T-cell (primary cell): Measurements from ENCODE around the gene INS. TPM values are rescaled to one million over a fixed set of nuclear protein-coding genes. Genes with fewer than 3 reads are reported as not detected.

ENCODE experiments used
- ATAC-seq, 4 experiments: fragments of 200-7000 bp in 3 of 4; fragments of 150-1000 bp in 1 of 4; cut with Tn5 transposase; replicated peaks in 1 of 4; 1 replicate in 3 of 4; 2 replicates in 1 of 4; pipeline ENCODE4 v1.10.0; 2021; ENCODE audit warnings: moderate library complexity in 3 of 4, mild to moderate bottlenecking in 2 of 4, moderate number of reproducible peaks in 1 of 4
- CTCF ChIA-PET, 2 donors: fragments of 300-600 bp; sonication (Branson Sonifier 250); formaldehyde crosslinking; loops; one replicate each; lab custom pipeline; 2022; ENCODE audit warnings: antibody characterized with exemption in 2 of 2; lab: Charles Lee
- POLR2A ChIA-PET, 2 donors: fragments of 300-600 bp; sonication (Branson Sonifier 250); formaldehyde crosslinking; loops; one replicate each; lab custom pipeline; 2022; ENCODE audit warnings: antibody characterized with exemption in 2 of 2; lab: Charles Lee
- DNase-seq, 35 experiments: peaks; one replicate each; pipeline versions ENCODE4 v3.0.0 to v3.0.0-alpha.2; 2013 to 2023
- H3K27ac ChIP-seq: one replicate; pipeline ENCODE4 v1.5.1; 2013; ENCODE audit warnings: low read length
- H3K27me3 ChIP-seq, 2 experiments: replicated peaks in 1 of 2; 1 replicate in 1 of 2; 2 replicates in 1 of 2; pipeline versions ENCODE4 v1.6.1 to v1.7.0; 2013; ENCODE audit warnings: low read length in 1 of 2, mixed read lengths in 1 of 2; ENCODE audit not compliant: control insufficient read depth in 2 of 2, insufficient read depth in 2 of 2; ENCODE audit errors: extremely low read depth in 1 of 2
- H3K36me3 ChIP-seq, 2 donors: 1 replicate in 1 of 2; 2 replicates in 1 of 2; pipeline versions ENCODE4 v1.6.1 to v1.7.0; 2013; ENCODE audit warnings: low read length in 1 of 2; ENCODE audit not compliant: control insufficient read depth in 2 of 2, insufficient read depth in 1 of 2; ENCODE audit errors: extremely low read depth in 1 of 2
- H3K4me1 ChIP-seq, 2 experiments: 1 replicate in 1 of 2; 2 replicates in 1 of 2; pipeline versions ENCODE4 v1.6.1 to v1.7.0; 2013; ENCODE audit warnings: low read length in 2 of 2, mixed read lengths in 1 of 2; ENCODE audit not compliant: insufficient read depth in 2 of 2, control insufficient read depth in 1 of 2; ENCODE audit errors: extremely low read depth in 1 of 2
- H3K4me3 ChIP-seq, 2 donors: 1 replicate in 1 of 2; 2 replicates in 1 of 2; pipeline versions ENCODE4 v1.5.1 to v1.7.0; 2013; ENCODE audit warnings: mild to moderate bottlenecking in 2 of 2, low read length in 1 of 2, moderate library complexity in 1 of 2; ENCODE audit not compliant: control insufficient read depth in 1 of 2; ENCODE audit errors: extremely low read depth in 1 of 2
- H3K9me3 ChIP-seq: 2 replicates; pipeline ENCODE4 v1.7.0; 2013
- H3K27ac Mint-ChIP-seq, 2 donors: one replicate each; pipeline ENCODE4 v1.8.0; 2020 to 2021; ENCODE audit warnings: mild to moderate bottlenecking in 2 of 2, mixed read lengths in 2 of 2
- H3K27me3 Mint-ChIP-seq, 2 donors: one replicate each; pipeline ENCODE4 v1.8.0; 2021 to 2022; ENCODE audit warnings: mixed read lengths in 2 of 2
- H3K36me3 Mint-ChIP-seq: one replicate; pipeline ENCODE4 v1.8.0; 2021; ENCODE audit warnings: mixed read lengths
- H3K4me1 Mint-ChIP-seq, 3 donors: one replicate each; pipeline ENCODE4 v1.8.0; 2020 to 2022; ENCODE audit warnings: mixed read lengths in 3 of 3, mild to moderate bottlenecking in 1 of 3
- H3K4me3 Mint-ChIP-seq, 3 donors: one replicate each; pipeline ENCODE4 v1.8.0; 2020 to 2022; ENCODE audit warnings: mild to moderate bottlenecking in 3 of 3, mixed read lengths in 3 of 3, moderate library complexity in 3 of 3
- H3K9me3 Mint-ChIP-seq, 3 donors: one replicate each; pipeline ENCODE4 v1.8.0; 2020 to 2022; ENCODE audit warnings: mixed read lengths in 3 of 3
- WGBS: methylation state at CpG from one replicate; pipeline ENCODE4 v1.1.5; 2013; ENCODE audit warnings: missing lambda C conversion rate; ENCODE audit not compliant: insufficient coverage; 5-methylcytosine and 5-hydroxymethylcytosine counted together
- total RNA-seq, 35 experiments: library from RNA in 6 of 35; stranded (reverse) in 6 of 35; fragments of 120-200 nt in 1 of 35; gene quantifications; one replicate each; pipeline versions ENCODE4 v1.2.1 to v1.2.4 and lab custom pipeline; 2013 to 2026

The INS gene
- total RNA-seq, 5 donors from 2014 or later (not counting 1 experiment from before 2014, with no cell fraction given), result 0.53 to 0.82 TPM; not detected in 3

DNA sequence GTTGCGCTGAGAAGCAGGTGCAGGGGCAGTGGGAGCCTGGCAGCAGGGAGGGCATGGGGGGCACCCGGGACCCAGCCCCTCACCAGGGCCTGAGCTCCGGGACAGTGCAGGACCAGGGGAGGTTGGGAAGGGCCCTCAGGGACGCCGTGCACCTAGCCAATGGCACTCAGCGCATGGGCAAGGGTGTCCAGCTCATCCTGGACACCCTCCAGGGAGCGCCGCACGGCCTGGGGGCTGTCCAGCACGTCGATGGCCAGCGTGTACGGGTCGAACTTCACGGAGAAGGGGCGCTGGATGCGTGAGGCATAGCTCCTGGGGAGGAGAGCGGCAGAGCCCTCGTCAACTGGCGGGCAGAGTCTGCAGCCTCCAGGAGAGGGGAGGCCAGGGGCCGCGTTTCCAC, 3.1 kb upstream of the INS start:
- 84% methylated on average over 20 of the region's 22 CpGs for WGBS
- H3K36me3 ChIP-seq, result no peaks in the 10 kb centered on the region
- no peaks in the 10 kb centered on the region for H3K36me3 Mint-ChIP-seq
- no peaks in the 10 kb centered on the region for H3K4me1 Mint-ChIP-seq
- H3K27me3 ChIP-seq, result peaks cover 0 to 65% of the 10 kb centered on the region in 2 experiments
- H3K9me3 Mint-ChIP-seq, result no peaks in the 10 kb centered on the region
- CTCF ChIA-PET, result no interaction called here
- no peak for DNase-seq
- ATAC-seq, result no peak
- no peak overlapping the region for H3K27ac ChIP-seq
- H3K4me1 ChIP-seq, result peaks cover 0 to 3% of the 10 kb centered on the region in 2 experiments
- peaks cover 0 to 4% of the 10 kb centered on the region in 2 donors for H3K27me3 Mint-ChIP-seq
- no peaks in the 10 kb centered on the region for H3K9me3 ChIP-seq
- POLR2A ChIA-PET, result no interaction called here
- no peak overlapping the region for H3K4me3 ChIP-seq
- no peak overlapping the region for H3K4me3 Mint-ChIP-seq
- no peak overlapping the region for H3K27ac Mint-ChIP-seq

- CTCF ChIA-PET, result no interaction called here
- no peak overlapping the region for H3K4me3 Mint-ChIP-seq
- POLR2A ChIA-PET, result no interaction called here
- ATAC-seq (no peak), DNase-seq (no peak)
- H3K27me3 Mint-ChIP-seq, result peaks cover 0 to 4% of the 10 kb centered on the region in 2 donors
- no peaks in the 10 kb centered on the region for H3K36me3 Mint-ChIP-seq
- no peak overlapping the region for H3K4me3 ChIP-seq
- WGBS, result 68% methylated on average over 10 of the region's 12 CpGs
- H3K9me3 ChIP-seq, result no peaks in the 10 kb centered on the region
- H3K27ac Mint-ChIP-seq, result no peak overlapping the region
- no peaks in the 10 kb centered on the region for H3K36me3 ChIP-seq
- no peaks in the 10 kb centered on the region for H3K4me1 Mint-ChIP-seq
- H3K9me3 Mint-ChIP-seq, result no peaks in the 10 kb centered on the region
- peaks cover 0 to 65% of the 10 kb centered on the region in 2 experiments for H3K27me3 ChIP-seq
- H3K27ac ChIP-seq, result no peak overlapping the region
- H3K4me1 ChIP-seq, result peaks cover 0 to 3% of the 10 kb centered on the region in 2 experiments
These were observed 2.5 kb upstream of the INS start for GRCh38 chr11:2163428-2163978.

- H3K27me3 ChIP-seq, result peaks cover 0 to 59% of the 10 kb centered on the region in 2 experiments
- Mint-ChIP-seq H3K27ac (no peak overlapping the region), H3K36me3 (no peaks in the 10 kb centered on the region), H3K4me3 (no peak overlapping the region), H3K4me1 (no peaks in the 10 kb centered on the region), H3K9me3 (no peaks in the 10 kb centered on the region), H3K27me3 (peaks cover 0 to 8% of the 10 kb centered on the region in 2 donors)
- no peak for DNase-seq
- no peak overlapping the region for H3K4me3 ChIP-seq
- ChIA-PET CTCF (no interaction called here), POLR2A (no interaction called here)
- H3K27ac ChIP-seq, result no peak overlapping the region
- no peaks in the 10 kb centered on the region for H3K9me3 ChIP-seq
- H3K4me1 ChIP-seq, result peaks cover 0 to 4% of the 10 kb centered on the region in 2 experiments
- no peak for ATAC-seq
- WGBS, result 79% methylated on average over 35 of the region's 36 CpGs
- H3K36me3 ChIP-seq, result no peaks in the 10 kb centered on the region
These were observed 1.2 kb downstream of the INS start for GRCh38 chr11:2159536-2160413.

DNA sequence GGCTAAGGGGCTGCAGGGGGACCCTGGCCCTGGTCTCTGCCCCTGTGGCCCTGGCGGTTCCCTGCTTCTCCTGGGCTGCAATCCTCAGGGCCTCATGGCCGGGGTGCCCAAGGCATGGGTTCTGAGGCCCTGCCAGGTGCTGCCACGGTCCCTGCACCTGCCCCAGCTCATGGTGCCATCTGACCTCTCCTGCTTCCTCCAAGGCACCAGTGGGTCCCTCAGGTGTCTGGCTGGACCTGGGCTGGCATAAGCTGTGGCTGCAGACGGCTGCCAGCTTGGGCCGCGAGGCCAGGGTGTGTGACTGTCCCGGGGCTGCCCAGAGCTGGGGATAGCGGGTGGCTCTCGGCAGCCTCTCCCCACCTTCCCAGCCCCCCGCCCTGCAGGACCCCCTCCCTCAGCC, 2.0 kb downstream of the INS start:
- Histone ChIP-seq H3K4me3 (no peak overlapping the region), H3K4me1 (peaks cover 0 to 4% of the 10 kb centered on the region in 2 experiments), H3K36me3 (no peaks in the 10 kb centered on the region), H3K27ac (no peak overlapping the region), H3K27me3 (peaks cover 0 to 56% of the 10 kb centered on the region in 2 experiments), H3K9me3 (no peaks in the 10 kb centered on the region)
- ChIA-PET POLR2A (no interaction called here), CTCF (interaction anchor here in 1 of 2 donors (0.5 kb wide), 1 partner anchor 120 kb away, joined by 6 read pairs; no protein-coding TSS in a partner anchor)
- Mint-ChIP-seq H3K4me1 (no peaks in the 10 kb centered on the region), H3K36me3 (no peaks in the 10 kb centered on the region), H3K4me3 (no peak overlapping the region), H3K27ac (no peak overlapping the region), H3K27me3 (peaks cover 0 to 8% of the 10 kb centered on the region in 2 donors), H3K9me3 (no peaks in the 10 kb centered on the region)
- WGBS, result 67% methylated on average over 3 of the region's 10 CpGs
- ATAC-seq (no peak), DNase-seq (no peak)

GRCh38 chr11:2158296-2158737, 2.7 kb downstream of the INS start:
- ATAC-seq (no peak), DNase-seq (no peak)
- Mint-ChIP-seq H3K27ac (no peak overlapping the region), H3K36me3 (no peaks in the 10 kb centered on the region), H3K9me3 (no peaks in the 10 kb centered on the region), H3K4me1 (no peaks in the 10 kb centered on the region), H3K27me3 (peaks cover 0 to 5% of the 10 kb centered on the region in 2 donors), H3K4me3 (no peak overlapping the region)
- POLR2A ChIA-PET, result no interaction called here
- 66% methylated on average over 11 of the region's 13 CpGs for WGBS
- no peaks in the 10 kb centered on the region for H3K9me3 ChIP-seq
- H3K4me1 ChIP-seq, result peaks cover 0 to 4% of the 10 kb centered on the region in 2 experiments
- CTCF ChIA-PET, result interaction anchor here in 1 of 2 donors (0.5 kb wide), 1 partner anchor 119 kb away, joined by 6 read pairs; no protein-coding TSS in a partner anchor
- peaks cover 0 to 54% of the 10 kb centered on the region in 2 experiments for H3K27me3 ChIP-seq
- no peak overlapping the region for H3K4me3 ChIP-seq
- H3K27ac ChIP-seq, result no peak overlapping the region
- H3K36me3 ChIP-seq, result no peaks in the 10 kb centered on the region

GRCh38 chr11:2157294-2158040, 3.5 kb downstream of the INS start:
- no peak for ATAC-seq
- Mint-ChIP-seq H3K27ac (no peak overlapping the region), H3K4me3 (no peak overlapping the region), H3K4me1 (no peaks in the 10 kb centered on the region), H3K27me3 (peaks cover 0 to 5% of the 10 kb centered on the region in 2 donors), H3K36me3 (no peaks in the 10 kb centered on the region), H3K9me3 (no peaks in the 10 kb centered on the region)
- peaks cover 0 to 45% of the 10 kb centered on the region in 2 experiments for H3K27me3 ChIP-seq
- no peak overlapping the region for H3K27ac ChIP-seq
- H3K9me3 ChIP-seq, result no peaks in the 10 kb centered on the region
- ChIA-PET POLR2A (no interaction called here), CTCF (interaction anchor here in 1 of 2 donors (1.2 kb wide), 1 partner anchor 121 kb away, joined by 3 read pairs; no protein-coding TSS in a partner anchor)
- 70% methylated on average over 13 of the region's 18 CpGs for WGBS
- no peak overlapping the region for H3K4me3 ChIP-seq
- peaks cover 0 to 4% of the 10 kb centered on the region in 2 experiments for H3K4me1 ChIP-seq
- DNase-seq, result no peak
- no peaks in the 10 kb centered on the region for H3K36me3 ChIP-seq
